DND-41 (cell line): ENCODE data around the gene RHPN2.

Experiments
- EZH2 ChIP-seq: IDR thresholded peaks from 3 replicates; pipeline ENCODE4 v1.6.1; 2012; ENCODE audit warnings: borderline replicate concordance, low read depth, mild to moderate bottlenecking, moderate library complexity, low read length, inconsistent platforms; ENCODE audit not compliant: severe bottlenecking
- TF ChIP-seq, protein P1 (sequence below): IDR thresholded peaks from 2 replicates; pipeline ENCODE4 v1.5.1; 2012; ENCODE audit warnings: borderline replicate concordance, low read length, moderate library complexity, mild to moderate bottlenecking; ENCODE audit not compliant: poor library complexity, severe bottlenecking; ENCODE audit errors: extremely low read depth

DNA sequence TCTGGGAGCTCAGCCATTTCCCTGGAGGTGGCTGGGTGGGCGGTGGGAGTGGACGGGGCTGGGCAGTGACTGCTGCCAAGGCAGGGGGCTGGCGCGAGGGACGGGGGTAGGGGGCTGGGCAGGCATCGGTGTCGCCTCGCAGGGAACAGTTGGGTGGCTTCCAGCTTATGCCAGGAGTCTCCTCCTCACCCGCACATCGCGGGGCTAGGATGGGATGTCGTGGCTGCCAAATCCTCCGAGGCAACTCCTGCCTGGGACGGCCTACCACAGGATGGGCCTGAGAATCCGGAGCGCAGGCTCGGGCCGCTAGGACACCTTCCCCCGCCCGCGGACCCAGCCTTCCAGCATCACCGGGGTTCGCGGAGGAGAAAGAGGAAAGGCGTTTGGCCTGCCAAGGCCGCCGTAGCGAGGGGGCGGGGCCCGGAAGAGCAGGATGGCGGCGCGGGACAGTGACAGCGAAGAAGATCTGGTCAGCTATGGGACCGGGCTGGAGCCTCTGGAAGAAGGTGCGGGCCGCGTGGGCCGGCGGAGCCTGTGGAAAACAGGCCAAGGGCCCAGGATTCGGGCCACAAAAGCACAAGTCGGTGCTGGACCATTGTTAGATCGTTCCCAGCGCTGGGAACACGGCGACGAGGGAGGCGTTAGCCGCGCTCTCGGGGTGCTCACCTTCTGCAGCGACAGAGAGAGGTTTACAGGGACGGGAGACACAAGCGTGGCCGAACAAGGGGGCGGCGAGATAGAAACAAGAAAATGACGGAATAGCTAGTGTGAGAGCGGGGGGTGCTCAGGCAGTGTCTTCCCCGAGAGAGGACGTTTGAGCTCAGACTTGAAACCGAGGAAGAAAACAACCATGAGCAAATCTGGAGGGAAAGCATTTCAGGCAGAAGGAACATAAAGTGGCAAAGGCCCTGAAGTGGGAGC lies 16.3 kb upstream of the RHPN2 start, which contains the start of gene GPATCH1:
- TF ChIP-seq EZH2, result no peak
- TF ChIP-seq, protein P1, sequence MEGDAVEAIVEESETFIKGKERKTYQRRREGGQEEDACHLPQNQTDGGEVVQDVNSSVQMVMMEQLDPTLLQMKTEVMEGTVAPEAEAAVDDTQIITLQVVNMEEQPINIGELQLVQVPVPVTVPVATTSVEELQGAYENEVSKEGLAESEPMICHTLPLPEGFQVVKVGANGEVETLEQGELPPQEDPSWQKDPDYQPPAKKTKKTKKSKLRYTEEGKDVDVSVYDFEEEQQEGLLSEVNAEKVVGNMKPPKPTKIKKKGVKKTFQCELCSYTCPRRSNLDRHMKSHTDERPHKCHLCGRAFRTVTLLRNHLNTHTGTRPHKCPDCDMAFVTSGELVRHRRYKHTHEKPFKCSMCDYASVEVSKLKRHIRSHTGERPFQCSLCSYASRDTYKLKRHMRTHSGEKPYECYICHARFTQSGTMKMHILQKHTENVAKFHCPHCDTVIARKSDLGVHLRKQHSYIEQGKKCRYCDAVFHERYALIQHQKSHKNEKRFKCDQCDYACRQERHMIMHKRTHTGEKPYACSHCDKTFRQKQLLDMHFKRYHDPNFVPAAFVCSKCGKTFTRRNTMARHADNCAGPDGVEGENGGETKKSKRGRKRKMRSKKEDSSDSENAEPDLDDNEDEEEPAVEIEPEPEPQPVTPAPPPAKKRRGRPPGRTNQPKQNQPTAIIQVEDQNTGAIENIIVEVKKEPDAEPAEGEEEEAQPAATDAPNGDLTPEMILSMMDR, result no peak
